RPMI8226 (cell line): ENCODE measurements around the gene ANGPTL2.
A peak's percentile ranks its signal among the peaks of the same experiment; 100 is the strongest.

Experiments
- DNase-seq: peaks from one replicate; pipeline ENCODE4 v3.0.0-alpha.2; 2015

Gene ANGPTL2

GRCh38 chr9:127074561-127075548, 47.6 kb downstream of the ANGPTL2 start:
- DNase-seq = peak; percentile 94

- DNase-seq = peak; percentile 95
Observed at GRCh38 chr9:127067603-127068220, 54.7 kb downstream of the ANGPTL2 start.

- DNase-seq = no peak
Observed at GRCh38 chr9:127066851-127067136, 55.6 kb downstream of the ANGPTL2 start.

- no peak for DNase-seq
Observed at GRCh38 chr9:127066060-127066850, 56.2 kb downstream of the ANGPTL2 start.

GRCh38 chr9:127065592-127065991, 56.8 kb downstream of the ANGPTL2 start:
- DNase-seq = no peak

- DNase-seq = no peak
Observed at GRCh38 chr9:127064335-127064734, 58.1 kb downstream of the ANGPTL2 start.

- no peak for DNase-seq
Observed at GRCh38 chr9:127061411-127061810, 61.0 kb downstream of the ANGPTL2 start.

GRCh38 chr9:127059765-127060361, 62.6 kb downstream of the ANGPTL2 start:
- peak; percentile 58 for DNase-seq

GRCh38 chr9:127059030-127059429, 63.4 kb downstream of the ANGPTL2 start:
- peak; percentile 29 for DNase-seq

GRCh38 chr9:127058645-127059021, 63.8 kb downstream of the ANGPTL2 start:
- no peak for DNase-seq

GRCh38 chr9:127058011-127058644, 64.3 kb downstream of the ANGPTL2 start:
- no peak for DNase-seq

- no peak for DNase-seq
Observed at GRCh38 chr9:127056446-127056845, 66.0 kb downstream of the ANGPTL2 start.

- peak; percentile 72 for DNase-seq
Observed at GRCh38 chr9:127055745-127056402, 66.6 kb downstream of the ANGPTL2 start.

- no peak for DNase-seq
Observed at GRCh38 chr9:127053960-127054359, 68.5 kb downstream of the ANGPTL2 start.

- DNase-seq = no peak
Observed at GRCh38 chr9:127053057-127053821, 69.2 kb downstream of the ANGPTL2 start.

- no peak for DNase-seq
Observed at GRCh38 chr9:127051881-127052595, 70.4 kb downstream of the ANGPTL2 start.

GRCh38 chr9:127050591-127051001, 71.8 kb downstream of the ANGPTL2 start:
- DNase-seq = no peak

GRCh38 chr9:127050152-127050551, 72.3 kb downstream of the ANGPTL2 start:
- DNase-seq = no peak

- no peak for DNase-seq
Observed at GRCh38 chr9:127049581-127049980, 72.9 kb downstream of the ANGPTL2 start.

- DNase-seq = peak; percentile 93
Observed at GRCh38 chr9:127049044-127049443, 73.4 kb downstream of the ANGPTL2 start.

GRCh38 chr9:127047971-127048370, 74.5 kb downstream of the ANGPTL2 start:
- DNase-seq = no peak
